HepG2 (cell line): ENCODE results near the gene LYRM1. TPM values are rescaled to one million over a fixed set of nuclear protein-coding genes. Genes with fewer than 3 reads are reported as not detected.
A peak's percentile ranks its signal among the peaks of the same experiment; 100 is the strongest.

Experiments used
- ARNTL ChIP-seq: sonication (generic); formaldehyde crosslinking; IDR thresholded peaks from 2 replicates; pipeline ENCODE4 v1.4.0; 2020; ENCODE audit warnings: mild to moderate bottlenecking, missing genetic modification reagents
- ERF ChIP-seq: IDR thresholded peaks from 2 replicates; pipeline ENCODE4 v1.6.1; 2018; ENCODE audit warnings: missing biosample characterization, missing genetic modification reagents
- HNRNPUL1 ChIP-seq: fragments of 200-400 bp; formaldehyde crosslinking; IDR thresholded peaks from 2 replicates; pipeline ENCODE4 v1.6.1; 2017; ENCODE audit warnings: low read depth, mild to moderate bottlenecking, low read length, moderate library complexity
- IRF2 ChIP-seq: IDR thresholded peaks from 2 replicates; pipeline ENCODE4 v1.6.1; 2018; ENCODE audit warnings: missing genetic modification reagents, missing compliant biosample characterization
- KDM5A ChIP-seq: fragments of 200-600 bp; sonication (generic); IDR thresholded peaks from 2 replicates; pipeline ENCODE4 v1.7.0; 2018; ENCODE audit warnings: antibody characterized with exemption, mild to moderate bottlenecking, low read length, borderline replicate concordance
- KLF13 ChIP-seq: sonication (generic); formaldehyde crosslinking; IDR thresholded peaks from 2 replicates; pipeline ENCODE4 v1.4.0; 2020; ENCODE audit warnings: mild to moderate bottlenecking, missing genetic modification reagents
- NFIB ChIP-seq: sonication (generic); formaldehyde crosslinking; IDR thresholded peaks from 2 replicates; pipeline ENCODE4 v1.9.0; 2021; ENCODE audit warnings: missing genetic modification reagents, mild to moderate bottlenecking, borderline replicate concordance
- RXRA ChIP-seq: sonication (generic); formaldehyde crosslinking; IDR thresholded peaks from 2 replicates; pipeline ENCODE4 v1.5.1; 2020; ENCODE audit warnings: missing genetic modification reagents
- SMAD9 ChIP-seq: sonication (generic); formaldehyde crosslinking; IDR thresholded peaks from 2 replicates; pipeline ENCODE4 v1.5.1; 2020; ENCODE audit warnings: mild to moderate bottlenecking, missing genetic modification reagents
- ZNF138 ChIP-seq: sonication (generic); formaldehyde crosslinking; IDR thresholded peaks from 2 replicates; pipeline ENCODE4 v1.5.0; 2020; ENCODE audit warnings: mild to moderate bottlenecking, low read depth, missing genetic modification reagents
- ZNF232 ChIP-seq: sonication (generic); formaldehyde crosslinking; IDR thresholded peaks from 2 replicates; pipeline ENCODE4 v1.4.0; 2020; ENCODE audit warnings: missing genetic modification reagents, borderline replicate concordance
- ZNF670 ChIP-seq: sonication (generic); formaldehyde crosslinking; IDR thresholded peaks from 2 replicates; pipeline ENCODE4 v1.8.0; 2022; ENCODE audit warnings: mild to moderate bottlenecking, missing genetic modification reagents, borderline replicate concordance
- polyA plus RNA-seq, 8 experiments: library from polyadenylated mRNA; depleted of rRNA in 3 of 8; stranded (reverse) in 7 of 8; unstranded in 1 of 8; fragments of >200 nt; fragmentation: Illumina TruSeq in 4 of 8; extraction: Trizol in 4 of 8; gene quantifications; 2 replicates each; pipeline versions ENCODE4 v1.2.1 to v1.2.3, GENCODE V29; 2011 to 2016; ENCODE audit warnings: low read depth in 4 of 8, missing spikeins in 1 of 8, mixed read lengths in 1 of 8; ENCODE audit not compliant: insufficient read depth in 1 of 8
- total RNA-seq, 5 experiments: library from RNA; depleted of rRNA; stranded (reverse); fragments of >200 nt; fragmentation: Illumina TruSeq; extraction: Trizol; gene quantifications; 2 replicates each; pipeline ENCODE4 v1.2.3, GENCODE V29; 2016; ENCODE audit warnings: low read depth in 1 of 5
- TF ChIP-seq, protein P1 (sequence below): IDR thresholded peaks from 2 replicates; pipeline ENCODE4 v1.6.1; 2016; ENCODE audit warnings: low read depth, control low read depth
- TF ChIP-seq, protein P2 (sequence below): sonication (generic); formaldehyde crosslinking; IDR thresholded peaks from 2 replicates; pipeline ENCODE4 v1.4.0; 2020; ENCODE audit warnings: mild to moderate bottlenecking, missing genetic modification reagents
- TF ChIP-seq, protein P3 (sequence below): sonication (generic); formaldehyde crosslinking; IDR thresholded peaks from 2 replicates; pipeline ENCODE4 v1.4.0; 2020; ENCODE audit warnings: missing genetic modification reagents, borderline replicate concordance
- TF ChIP-seq, protein P4 (sequence below): sonication (generic); formaldehyde crosslinking; IDR thresholded peaks from 2 replicates; pipeline ENCODE4 v1.8.1; 2023; ENCODE audit warnings: mild to moderate bottlenecking, missing genetic modification reagents
- TF ChIP-seq, protein P5 (sequence below): sonication (generic); formaldehyde crosslinking; IDR thresholded peaks from 2 replicates; pipeline ENCODE4 v1.4.0; 2020; ENCODE audit warnings: missing genetic modification reagents
- TF ChIP-seq, protein P6 (sequence below): sonication (generic); formaldehyde crosslinking; IDR thresholded peaks from 2 replicates; pipeline ENCODE4 v1.5.0; 2020; ENCODE audit warnings: mild to moderate bottlenecking, missing genetic modification reagents, moderate library complexity
- TF ChIP-seq, protein P7 (sequence below): sonication (generic); formaldehyde crosslinking; IDR thresholded peaks from 2 replicates; pipeline ENCODE4 v1.4.0; 2020; ENCODE audit warnings: missing genetic modification reagents

The LYRM1 gene
- total and polyA plus RNA-seq, 2 of the 13 experiments (the other 11 are each of a cell fraction or from before 2014, with no cell fraction given), result 59.2 to 82.6 TPM

DNA sequence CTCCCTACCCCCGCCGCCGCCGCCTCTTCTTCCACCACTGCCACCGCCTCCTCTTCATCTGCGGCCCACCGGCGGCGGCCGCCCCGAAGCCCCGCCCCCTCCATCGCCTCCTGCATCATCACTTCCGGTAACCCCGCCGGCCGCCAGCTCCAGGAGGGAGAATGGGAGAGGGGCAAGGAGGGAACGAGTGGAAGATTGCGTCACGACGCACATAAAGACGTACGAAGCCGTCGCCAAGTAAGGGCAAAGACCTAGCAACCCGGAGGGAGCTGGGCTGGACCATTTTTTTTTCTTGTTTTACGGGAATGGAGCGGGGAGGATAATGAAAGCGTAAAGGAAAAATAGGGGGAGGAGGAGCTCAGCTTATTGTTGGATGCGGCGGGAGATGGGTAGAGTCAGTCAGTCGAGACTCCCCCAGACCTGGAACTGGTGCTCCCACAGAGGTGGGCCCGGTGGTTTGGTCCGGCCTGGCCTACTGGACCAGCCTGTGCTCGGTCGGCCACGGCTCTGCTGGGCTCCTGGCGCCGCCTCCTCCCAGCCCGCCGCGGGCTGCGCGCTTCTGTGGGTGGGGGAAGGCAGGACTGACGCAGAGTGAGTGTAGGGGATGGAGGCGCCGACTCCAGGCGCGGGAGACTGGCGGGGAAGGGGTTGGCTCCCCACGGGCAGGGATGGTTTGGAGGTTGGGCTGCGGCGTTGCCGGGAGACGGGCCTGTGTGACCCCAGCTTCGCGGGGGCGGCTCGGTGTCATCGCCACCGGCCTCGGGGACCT lies at the start of gene LYRM1, which contains the start of gene DCUN1D3 (continued):
- no peak for TF ChIP-seq NFIB (CRISPR knock-in tag)
- TF ChIP-seq HNRNPUL1, result peak; percentile 79; the same call in 1 of the 2 replicates
- TF ChIP-seq SMAD9, result peak; percentile 90; the same call in 1 of the 2 replicates
- TF ChIP-seq, protein P1, sequence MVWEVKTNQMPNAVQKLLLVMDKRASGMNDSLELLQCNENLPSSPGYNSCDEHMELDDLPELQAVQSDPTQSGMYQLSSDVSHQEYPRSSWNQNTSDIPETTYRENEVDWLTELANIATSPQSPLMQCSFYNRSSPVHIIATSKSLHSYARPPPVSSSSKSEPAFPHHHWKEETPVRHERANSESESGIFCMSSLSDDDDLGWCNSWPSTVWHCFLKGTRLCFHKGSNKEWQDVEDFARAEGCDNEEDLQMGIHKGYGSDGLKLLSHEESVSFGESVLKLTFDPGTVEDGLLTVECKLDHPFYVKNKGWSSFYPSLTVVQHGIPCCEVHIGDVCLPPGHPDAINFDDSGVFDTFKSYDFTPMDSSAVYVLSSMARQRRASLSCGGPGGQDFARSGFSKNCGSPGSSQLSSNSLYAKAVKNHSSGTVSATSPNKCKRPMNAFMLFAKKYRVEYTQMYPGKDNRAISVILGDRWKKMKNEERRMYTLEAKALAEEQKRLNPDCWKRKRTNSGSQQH (CRISPR knock-in tag), result peak; percentile 58
- no peak for TF ChIP-seq ZNF138 (CRISPR knock-in tag)
- TF ChIP-seq KLF13 (CRISPR knock-in tag), result no peak
- TF ChIP-seq ARNTL (CRISPR knock-in tag), result peak; percentile 84
- TF ChIP-seq, protein P2, sequence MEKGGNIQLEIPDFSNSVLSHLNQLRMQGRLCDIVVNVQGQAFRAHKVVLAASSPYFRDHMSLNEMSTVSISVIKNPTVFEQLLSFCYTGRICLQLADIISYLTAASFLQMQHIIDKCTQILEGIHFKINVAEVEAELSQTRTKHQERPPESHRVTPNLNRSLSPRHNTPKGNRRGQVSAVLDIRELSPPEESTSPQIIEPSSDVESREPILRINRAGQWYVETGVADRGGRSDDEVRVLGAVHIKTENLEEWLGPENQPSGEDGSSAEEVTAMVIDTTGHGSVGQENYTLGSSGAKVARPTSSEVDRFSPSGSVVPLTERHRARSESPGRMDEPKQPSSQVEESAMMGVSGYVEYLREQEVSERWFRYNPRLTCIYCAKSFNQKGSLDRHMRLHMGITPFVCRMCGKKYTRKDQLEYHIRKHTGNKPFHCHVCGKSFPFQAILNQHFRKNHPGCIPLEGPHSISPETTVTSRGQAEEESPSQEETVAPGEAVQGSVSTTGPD, result peak; percentile 42
- peak; percentile 72; the same call in 1 of the 2 replicates for TF ChIP-seq IRF2 (CRISPR knock-in tag)
- no peak; the same call in 1 of the 2 replicates for TF ChIP-seq ZNF670 (CRISPR knock-in tag)
- TF ChIP-seq, protein P3, sequence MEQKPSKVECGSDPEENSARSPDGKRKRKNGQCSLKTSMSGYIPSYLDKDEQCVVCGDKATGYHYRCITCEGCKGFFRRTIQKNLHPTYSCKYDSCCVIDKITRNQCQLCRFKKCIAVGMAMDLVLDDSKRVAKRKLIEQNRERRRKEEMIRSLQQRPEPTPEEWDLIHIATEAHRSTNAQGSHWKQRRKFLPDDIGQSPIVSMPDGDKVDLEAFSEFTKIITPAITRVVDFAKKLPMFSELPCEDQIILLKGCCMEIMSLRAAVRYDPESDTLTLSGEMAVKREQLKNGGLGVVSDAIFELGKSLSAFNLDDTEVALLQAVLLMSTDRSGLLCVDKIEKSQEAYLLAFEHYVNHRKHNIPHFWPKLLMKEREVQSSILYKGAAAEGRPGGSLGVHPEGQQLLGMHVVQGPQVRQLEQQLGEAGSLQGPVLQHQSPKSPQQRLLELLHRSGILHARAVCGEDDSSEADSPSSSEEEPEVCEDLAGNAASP (CRISPR knock-in tag), result peak; percentile 18
- peak; percentile 87 for TF ChIP-seq ERF (CRISPR knock-in tag)
- TF ChIP-seq, protein P4, sequence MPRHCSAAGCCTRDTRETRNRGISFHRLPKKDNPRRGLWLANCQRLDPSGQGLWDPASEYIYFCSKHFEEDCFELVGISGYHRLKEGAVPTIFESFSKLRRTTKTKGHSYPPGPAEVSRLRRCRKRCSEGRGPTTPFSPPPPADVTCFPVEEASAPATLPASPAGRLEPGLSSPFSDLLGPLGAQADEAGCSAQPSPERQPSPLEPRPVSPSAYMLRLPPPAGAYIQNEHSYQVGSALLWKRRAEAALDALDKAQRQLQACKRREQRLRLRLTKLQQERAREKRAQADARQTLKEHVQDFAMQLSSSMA (CRISPR knock-in tag), result no peak; the same call in 1 of the 2 replicates
- TF ChIP-seq ZNF232 (CRISPR knock-in tag), result peak; percentile 47
- TF ChIP-seq KDM5A, result peak; percentile 81
- TF ChIP-seq, protein P5, sequence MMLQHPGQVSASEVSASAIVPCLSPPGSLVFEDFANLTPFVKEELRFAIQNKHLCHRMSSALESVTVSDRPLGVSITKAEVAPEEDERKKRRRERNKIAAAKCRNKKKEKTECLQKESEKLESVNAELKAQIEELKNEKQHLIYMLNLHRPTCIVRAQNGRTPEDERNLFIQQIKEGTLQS, result peak; percentile 74; the same call in 1 of the 2 replicates
- peak; percentile 75; the same call in 1 of the 2 replicates for TF ChIP-seq RXRA (CRISPR knock-in tag)
- TF ChIP-seq, protein P6, sequence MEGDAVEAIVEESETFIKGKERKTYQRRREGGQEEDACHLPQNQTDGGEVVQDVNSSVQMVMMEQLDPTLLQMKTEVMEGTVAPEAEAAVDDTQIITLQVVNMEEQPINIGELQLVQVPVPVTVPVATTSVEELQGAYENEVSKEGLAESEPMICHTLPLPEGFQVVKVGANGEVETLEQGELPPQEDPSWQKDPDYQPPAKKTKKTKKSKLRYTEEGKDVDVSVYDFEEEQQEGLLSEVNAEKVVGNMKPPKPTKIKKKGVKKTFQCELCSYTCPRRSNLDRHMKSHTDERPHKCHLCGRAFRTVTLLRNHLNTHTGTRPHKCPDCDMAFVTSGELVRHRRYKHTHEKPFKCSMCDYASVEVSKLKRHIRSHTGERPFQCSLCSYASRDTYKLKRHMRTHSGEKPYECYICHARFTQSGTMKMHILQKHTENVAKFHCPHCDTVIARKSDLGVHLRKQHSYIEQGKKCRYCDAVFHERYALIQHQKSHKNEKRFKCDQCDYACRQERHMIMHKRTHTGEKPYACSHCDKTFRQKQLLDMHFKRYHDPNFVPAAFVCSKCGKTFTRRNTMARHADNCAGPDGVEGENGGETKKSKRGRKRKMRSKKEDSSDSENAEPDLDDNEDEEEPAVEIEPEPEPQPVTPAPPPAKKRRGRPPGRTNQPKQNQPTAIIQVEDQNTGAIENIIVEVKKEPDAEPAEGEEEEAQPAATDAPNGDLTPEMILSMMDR (CRISPR knock-in tag), result peak; percentile 14
- TF ChIP-seq, protein P7, sequence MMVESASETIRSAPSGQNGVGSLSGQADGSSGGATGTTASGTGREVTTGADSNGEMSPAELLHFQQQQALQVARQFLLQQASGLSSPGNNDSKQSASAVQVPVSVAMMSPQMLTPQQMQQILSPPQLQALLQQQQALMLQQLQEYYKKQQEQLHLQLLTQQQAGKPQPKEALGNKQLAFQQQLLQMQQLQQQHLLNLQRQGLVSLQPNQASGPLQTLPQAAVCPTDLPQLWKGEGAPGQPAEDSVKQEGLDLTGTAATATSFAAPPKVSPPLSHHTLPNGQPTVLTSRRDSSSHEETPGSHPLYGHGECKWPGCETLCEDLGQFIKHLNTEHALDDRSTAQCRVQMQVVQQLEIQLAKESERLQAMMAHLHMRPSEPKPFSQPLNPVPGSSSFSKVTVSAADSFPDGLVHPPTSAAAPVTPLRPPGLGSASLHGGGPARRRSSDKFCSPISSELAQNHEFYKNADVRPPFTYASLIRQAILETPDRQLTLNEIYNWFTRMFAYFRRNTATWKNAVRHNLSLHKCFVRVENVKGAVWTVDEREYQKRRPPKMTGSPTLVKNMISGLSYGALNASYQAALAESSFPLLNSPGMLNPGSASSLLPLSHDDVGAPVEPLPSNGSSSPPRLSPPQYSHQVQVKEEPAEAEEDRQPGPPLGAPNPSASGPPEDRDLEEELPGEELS (CRISPR knock-in tag), result no peak
